GM23338 (cell line): ENCODE data around the gene PDZD7. TPM values are rescaled to one million over a fixed set of nuclear protein-coding genes. Genes with fewer than 3 reads are reported as not detected.

Experiments used
- ATAC-seq: fragments of 200-7000 bp; cut with Tn5 transposase; 3 replicates; pipeline ENCODE4 v1.9.1; 2020
- DNase-seq: peaks from one replicate; pipeline ENCODE4 v3.0.0-alpha.2; 2015; ENCODE audit warnings: low spot score
- H2AFZ ChIP-seq: fragments of 200-600 bp; sonication (generic); 2 replicates; pipeline ENCODE4 v1.8.0; 2016; ENCODE audit warnings: antibody characterized with exemption, mild to moderate bottlenecking, moderate library complexity
- H3F3A ChIP-seq: fragments of 200-600 bp; sonication (generic); replicated peaks from 2 replicates; pipeline ENCODE4 v1.8.0; 2017; ENCODE audit warnings: antibody characterized with exemption, mixed run types, low read depth
- H3K27ac ChIP-seq: fragments of 200-600 bp; sonication (generic); 2 replicates; pipeline ENCODE4 v1.6.1; 2016; ENCODE audit warnings: low read depth
- H3K27me3 ChIP-seq: fragments of 200-600 bp; sonication (generic); 2 replicates; pipeline ENCODE4 v1.8.0; 2016; ENCODE audit warnings: mild to moderate bottlenecking, mixed run types, moderate library complexity; ENCODE audit not compliant: insufficient read depth
- H3K36me3 ChIP-seq: fragments of 200-600 bp; sonication (generic); 2 replicates; pipeline ENCODE4 v1.8.0; 2016; ENCODE audit warnings: mild to moderate bottlenecking; ENCODE audit not compliant: insufficient read depth
- H3K4me1 ChIP-seq: fragments of 200-600 bp; sonication (generic); 2 replicates; pipeline ENCODE4 v1.8.0; 2016; ENCODE audit warnings: mild to moderate bottlenecking, moderate library complexity; ENCODE audit not compliant: insufficient read depth
- H3K4me2 ChIP-seq: fragments of 200-600 bp; sonication (generic); 2 replicates; pipeline ENCODE4 v1.7.1; 2017; ENCODE audit warnings: mixed run types
- H3K4me3 ChIP-seq: fragments of 200-600 bp; sonication (generic); 2 replicates; pipeline ENCODE4 v1.6.1; 2016; ENCODE audit warnings: mixed run types
- H3K79me2 ChIP-seq: fragments of 200-600 bp; sonication (generic); replicated peaks from 2 replicates; pipeline ENCODE4 v1.8.0; 2017; ENCODE audit warnings: mild to moderate bottlenecking; ENCODE audit not compliant: insufficient read depth
- H3K9me2 ChIP-seq: fragments of 200-600 bp; sonication (generic); 2 replicates; pipeline ENCODE4 v1.8.0; 2017; ENCODE audit not compliant: insufficient read depth
- H4K20me1 ChIP-seq: fragments of 200-600 bp; sonication (generic); replicated peaks from 2 replicates; pipeline ENCODE4 v1.8.0; 2017; ENCODE audit warnings: mild to moderate bottlenecking; ENCODE audit not compliant: insufficient read depth
- H3K27ac Mint-ChIP-seq: 2 replicates; pipeline ENCODE4 v1.8.0; 2020; ENCODE audit warnings: inconsistent platforms, mild to moderate bottlenecking, moderate library complexity, mixed read lengths
- H3K27me3 Mint-ChIP-seq: 3 replicates; pipeline ENCODE4 v1.8.0; 2022; ENCODE audit warnings: low read depth, mild to moderate bottlenecking, moderate library complexity, mixed read lengths, inconsistent platforms; ENCODE audit not compliant: insufficient read depth, poor library complexity
- H3K36me3 Mint-ChIP-seq: 3 replicates; pipeline ENCODE4 v1.8.0; 2021; ENCODE audit warnings: low read depth, mild to moderate bottlenecking, inconsistent platforms, moderate library complexity, mixed read lengths
- H3K4me1 Mint-ChIP-seq: 3 replicates; pipeline ENCODE4 v1.8.0; 2020; ENCODE audit warnings: mild to moderate bottlenecking, inconsistent platforms, mixed read lengths
- H3K4me3 Mint-ChIP-seq: 3 replicates; pipeline ENCODE4 v1.8.0; 2021; ENCODE audit warnings: moderate library complexity, mild to moderate bottlenecking, inconsistent platforms, mixed read lengths
- H3K9me3 Mint-ChIP-seq: 3 replicates; pipeline ENCODE4 v1.8.0; 2020; ENCODE audit warnings: moderate library complexity, mild to moderate bottlenecking, inconsistent platforms, mixed read lengths
- EZH2 ChIP-seq: fragments of 200-600 bp; sonication (generic); IDR thresholded peaks from one replicate; pipeline ENCODE4 v1.8.0; 2017; ENCODE audit warnings: antibody characterized with exemption, mild to moderate bottlenecking, low read depth; ENCODE audit not compliant: unreplicated experiment
- EZH2phosphoT487 ChIP-seq: fragments of 200-600 bp; sonication (generic); IDR thresholded peaks from one replicate; pipeline ENCODE4 v1.8.1; 2018; ENCODE audit warnings: antibody characterized with exemption; ENCODE audit not compliant: unreplicated experiment
- NANOG ChIP-seq: IDR thresholded peaks from 2 replicates; pipeline ENCODE4 v1.6.1; 2016; ENCODE audit warnings: antibody characterized with exemption, borderline replicate concordance
- POLR2AphosphoS5 ChIP-seq: IDR thresholded peaks from 2 replicates; pipeline ENCODE4 v1.6.1; 2016; ENCODE audit warnings: antibody characterized with exemption, low read depth
- STAT1 ChIP-seq: IDR thresholded peaks from one replicate; pipeline ENCODE4 v1.6.1; 2016; ENCODE audit warnings: antibody characterized with exemption; ENCODE audit not compliant: unreplicated experiment
- ZNF331 ChIP-seq: fragments of 250-450 bp; sonication (Bioruptor Pico); IDR thresholded peaks from 2 replicates; pipeline ENCODE4 v1.5.0; 2020; ENCODE audit warnings: low read depth, mild to moderate bottlenecking, moderate library complexity
- ZNF462 ChIP-seq: fragments of 250-450 bp; sonication (Bioruptor Pico); IDR thresholded peaks from 2 replicates; pipeline ENCODE4 v1.5.0; 2020; ENCODE audit warnings: mild to moderate bottlenecking, moderate library complexity
- polyA plus RNA-seq: library from polyadenylated mRNA; unstranded; fragments of >200 nt; fragmentation: Nextera tagmentation; extraction: Ambion mirVana; gene quantifications from 2 replicates; pipeline ENCODE4 v1.2.1, GENCODE V29; 2016
- total RNA-seq: library from RNA; depleted of rRNA; stranded (reverse); fragments of >200 nt; shearing (Covaris generic); gene quantifications from 2 replicates; pipeline ENCODE4 v1.2.3, GENCODE V29; 2014
- TF ChIP-seq, protein P1 (sequence below), 2 experiments: fragments of 200-600 bp in 1 of 2; sonication (generic) in 1 of 2; conservative IDR thresholded peaks; 2 replicates each; pipeline versions ENCODE4 v1.5.1 to v1.6.1; 2016 to 2017; ENCODE audit warnings: antibody characterized with exemption in 2 of 2, low read depth in 2 of 2, mild to moderate bottlenecking in 2 of 2, moderate library complexity in 1 of 2
- TF ChIP-seq, protein P2 (sequence below): IDR thresholded peaks from 2 replicates; pipeline ENCODE4 v1.6.1; 2016; ENCODE audit warnings: antibody characterized with exemption

PDZD7 gene
- total and polyA plus RNA-seq, 2 experiments from 2014 or later, result 1.7 to 2.3 TPM

DNA sequence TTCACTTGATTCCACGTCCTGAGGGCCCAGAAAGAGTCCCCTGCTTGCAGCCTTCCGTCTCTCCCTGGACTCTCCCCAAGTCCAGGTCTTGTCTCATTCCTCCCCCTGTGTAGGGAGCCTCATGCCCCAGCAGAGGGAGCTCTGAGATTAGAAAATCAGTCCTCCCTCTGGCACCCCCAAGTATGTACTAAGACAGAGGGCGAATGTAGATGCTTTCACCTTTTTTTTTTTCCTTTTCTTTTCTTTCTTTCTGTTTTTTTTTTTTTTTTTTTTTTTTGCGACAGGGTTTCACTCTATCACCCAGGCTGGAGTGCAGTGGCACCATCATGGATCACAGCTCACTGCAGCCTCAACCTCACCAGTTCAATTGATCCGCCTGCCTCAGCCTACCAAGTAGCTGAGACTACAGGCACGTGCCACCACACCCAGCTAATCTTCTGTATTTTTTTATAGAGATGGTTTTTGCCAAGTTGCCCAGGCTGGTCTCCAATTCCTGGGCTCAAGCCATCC lies 10.4 kb upstream of the PDZD7 start:
- Histone ChIP-seq H3K27me3 (peaks cover 50% of the 10 kb centered on the region), H3K4me2 (no peak overlapping the region), H3K4me3 (no peak overlapping the region), H3K9me2 (no peaks in the 10 kb centered on the region), H4K20me1 (0 out of 2 replicates have a peak, but pooled peaks cover 6% of the 10 kb centered on the region), H3K27ac (no peak overlapping the region), H3K79me2 (no peaks in the 10 kb centered on the region), H3K4me1 (peaks cover 12% of the 10 kb centered on the region), H3K36me3 (no peaks in the 10 kb centered on the region), H2AFZ (no peak overlapping the region), H3F3A (0 out of 2 replicates have a peak, but pooled peaks cover 6% of the 10 kb centered on the region)
- Mint-ChIP-seq H3K9me3 (no peaks in the 10 kb centered on the region), H3K36me3 (no peaks in the 10 kb centered on the region), H3K27me3 (peaks cover 51% of the 10 kb centered on the region), H3K27ac (no peak overlapping the region), H3K4me1 (peaks cover 19% of the 10 kb centered on the region), H3K4me3 (no peak overlapping the region)
- DNase-seq, result peak; percentile 90
- TF ChIP-seq, protein P1, sequence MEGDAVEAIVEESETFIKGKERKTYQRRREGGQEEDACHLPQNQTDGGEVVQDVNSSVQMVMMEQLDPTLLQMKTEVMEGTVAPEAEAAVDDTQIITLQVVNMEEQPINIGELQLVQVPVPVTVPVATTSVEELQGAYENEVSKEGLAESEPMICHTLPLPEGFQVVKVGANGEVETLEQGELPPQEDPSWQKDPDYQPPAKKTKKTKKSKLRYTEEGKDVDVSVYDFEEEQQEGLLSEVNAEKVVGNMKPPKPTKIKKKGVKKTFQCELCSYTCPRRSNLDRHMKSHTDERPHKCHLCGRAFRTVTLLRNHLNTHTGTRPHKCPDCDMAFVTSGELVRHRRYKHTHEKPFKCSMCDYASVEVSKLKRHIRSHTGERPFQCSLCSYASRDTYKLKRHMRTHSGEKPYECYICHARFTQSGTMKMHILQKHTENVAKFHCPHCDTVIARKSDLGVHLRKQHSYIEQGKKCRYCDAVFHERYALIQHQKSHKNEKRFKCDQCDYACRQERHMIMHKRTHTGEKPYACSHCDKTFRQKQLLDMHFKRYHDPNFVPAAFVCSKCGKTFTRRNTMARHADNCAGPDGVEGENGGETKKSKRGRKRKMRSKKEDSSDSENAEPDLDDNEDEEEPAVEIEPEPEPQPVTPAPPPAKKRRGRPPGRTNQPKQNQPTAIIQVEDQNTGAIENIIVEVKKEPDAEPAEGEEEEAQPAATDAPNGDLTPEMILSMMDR (conservative IDR thresholded peaks at IDR 0.05; ENCODE audit: low read depth in 2 of 2), result peak; percentile 89 to 93
- no peak for TF ChIP-seq POLR2AphosphoS5
- no peak for TF ChIP-seq EZH2phosphoT487
- peak; percentile 39 for TF ChIP-seq EZH2
- peak; percentile 81 for ATAC-seq

GRCh38 chr10:101040851-101041250 lies 9.9 kb upstream of the PDZD7 start:
- Mint-ChIP-seq H3K4me3 (no peak overlapping the region), H3K4me1 (peaks cover 18% of the 10 kb centered on the region), H3K9me3 (no peaks in the 10 kb centered on the region), H3K27ac (no peak overlapping the region), H3K36me3 (no peaks in the 10 kb centered on the region), H3K27me3 (peaks cover 51% of the 10 kb centered on the region)
- Histone ChIP-seq H3K27ac (no peak overlapping the region), H3K27me3 (peaks cover 49% of the 10 kb centered on the region), H2AFZ (no peak overlapping the region), H3K4me1 (peaks cover 11% of the 10 kb centered on the region), H3K79me2 (no peaks in the 10 kb centered on the region), H3K36me3 (no peaks in the 10 kb centered on the region), H3K4me2 (no peak overlapping the region), H3K4me3 (no peak overlapping the region), H4K20me1 (0 out of 2 replicates have a peak, but pooled peaks cover 6% of the 10 kb centered on the region), H3F3A (0 out of 2 replicates have a peak, but pooled peaks cover 6% of the 10 kb centered on the region), H3K9me2 (no peaks in the 10 kb centered on the region)
- DNase-seq (no peak), ATAC-seq (no peak)
- TF ChIP-seq, protein P1 (conservative IDR thresholded peaks at IDR 0.05; ENCODE audit: low read depth in 2 of 2), result no peak
- TF ChIP-seq NANOG (no peak), EZH2 (no peak), EZH2phosphoT487 (no peak), STAT1 (no peak), POLR2AphosphoS5 (no peak), ZNF462 (CRISPR knock-in tag) (no peak), ZNF331 (no peak)
- TF ChIP-seq, protein P2, sequence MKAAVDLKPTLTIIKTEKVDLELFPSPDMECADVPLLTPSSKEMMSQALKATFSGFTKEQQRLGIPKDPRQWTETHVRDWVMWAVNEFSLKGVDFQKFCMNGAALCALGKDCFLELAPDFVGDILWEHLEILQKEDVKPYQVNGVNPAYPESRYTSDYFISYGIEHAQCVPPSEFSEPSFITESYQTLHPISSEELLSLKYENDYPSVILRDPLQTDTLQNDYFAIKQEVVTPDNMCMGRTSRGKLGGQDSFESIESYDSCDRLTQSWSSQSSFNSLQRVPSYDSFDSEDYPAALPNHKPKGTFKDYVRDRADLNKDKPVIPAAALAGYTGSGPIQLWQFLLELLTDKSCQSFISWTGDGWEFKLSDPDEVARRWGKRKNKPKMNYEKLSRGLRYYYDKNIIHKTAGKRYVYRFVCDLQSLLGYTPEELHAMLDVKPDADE, result no peak
